ENCODE results near the gene ANXA6.

GRCh38 chr5:151095341-151096000 lies 62.1 kb downstream of the ANXA6 start:
- TF ChIP-seq ZNF70 (CRISPR knock-in tag; IDR thresholded peaks at IDR 0.05) (no peak), CREB5 (CRISPR knock-in tag; IDR thresholded peaks at IDR 0.05; ENCODE audit: low read depth) (no peak), ZNF8 (CRISPR knock-in tag; IDR thresholded peaks at IDR 0.05) (no peak)

All from SK-N-SH treated with all-trans-retinoic acid at 6 μM for 48 hours (cell line).